GM18519 (cell line): ENCODE results near the gene KRTAP5-6.
"Not testable (repeated sequence)": the region's sequence is repeated elsewhere in the genome, so short reads cannot be mapped to it uniquely, and the experiment has no call there.

ENCODE experiments used
- ATAC-seq: cut with Tn5 transposase; IDR thresholded peaks from one replicate; pipeline ENCODE4 v1.9.1; 2021; ENCODE audit warnings: mild to moderate bottlenecking, moderate library complexity; ENCODE audit not compliant: unreplicated experiment, low FRiP score

The KRTAP5-6 gene

DNA sequence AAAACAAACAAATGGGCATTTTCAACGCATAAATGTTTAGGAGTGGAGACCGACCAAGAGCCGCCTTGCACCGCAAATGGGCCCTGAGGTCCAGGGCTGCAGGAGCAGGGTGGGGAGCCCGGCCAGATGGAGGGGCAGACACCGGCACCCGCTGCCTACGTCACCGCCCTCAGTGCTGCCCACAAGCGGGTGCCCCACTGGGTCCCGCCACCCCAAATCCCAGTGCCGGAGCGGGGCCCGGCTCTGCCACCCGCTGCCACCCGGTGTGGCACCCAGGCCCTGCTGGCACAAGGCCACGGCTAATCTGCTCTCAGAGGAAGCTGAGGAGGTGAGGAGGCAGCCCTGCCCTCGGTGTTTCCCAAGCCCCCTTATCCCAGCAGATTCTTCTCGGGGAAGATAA, 13.8 kb upstream of the KRTAP5-6 start:
- ATAC-seq: not testable (repeated sequence)

DNA sequence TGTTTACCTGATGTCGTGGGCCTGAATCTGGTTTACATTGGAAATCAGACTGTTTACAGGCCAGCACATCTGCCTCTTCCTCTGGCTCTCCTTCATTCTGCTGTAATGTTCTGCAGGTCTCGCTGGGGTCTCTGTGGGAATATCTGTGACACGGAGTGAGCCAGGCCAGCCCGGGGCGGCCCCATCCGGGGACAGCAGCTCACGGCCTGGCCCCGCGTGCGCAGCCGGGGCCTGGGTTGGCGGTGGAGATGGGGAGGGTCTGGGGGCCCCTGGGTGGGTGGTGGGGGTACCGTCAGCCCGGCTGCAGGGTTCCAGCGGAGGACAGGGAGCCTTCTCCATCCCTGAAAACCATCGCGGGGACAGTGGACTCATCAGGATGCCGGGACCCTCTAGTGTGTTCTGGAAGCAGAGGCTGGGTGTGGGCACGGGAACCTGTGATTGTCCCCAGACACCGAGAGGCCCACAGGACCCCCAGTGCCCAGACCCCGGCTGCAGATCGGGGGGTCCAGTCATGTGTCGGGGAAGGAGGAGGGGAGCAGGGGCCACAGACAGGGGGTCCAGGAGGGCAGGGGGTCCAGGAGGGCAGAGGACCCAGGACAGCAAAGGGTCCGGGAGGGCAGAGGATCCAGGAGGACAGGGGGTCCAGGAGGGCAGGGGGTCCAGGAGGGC, 13.0 kb upstream of the KRTAP5-6 start:
- ATAC-seq: not testable (repeated sequence)

DNA sequence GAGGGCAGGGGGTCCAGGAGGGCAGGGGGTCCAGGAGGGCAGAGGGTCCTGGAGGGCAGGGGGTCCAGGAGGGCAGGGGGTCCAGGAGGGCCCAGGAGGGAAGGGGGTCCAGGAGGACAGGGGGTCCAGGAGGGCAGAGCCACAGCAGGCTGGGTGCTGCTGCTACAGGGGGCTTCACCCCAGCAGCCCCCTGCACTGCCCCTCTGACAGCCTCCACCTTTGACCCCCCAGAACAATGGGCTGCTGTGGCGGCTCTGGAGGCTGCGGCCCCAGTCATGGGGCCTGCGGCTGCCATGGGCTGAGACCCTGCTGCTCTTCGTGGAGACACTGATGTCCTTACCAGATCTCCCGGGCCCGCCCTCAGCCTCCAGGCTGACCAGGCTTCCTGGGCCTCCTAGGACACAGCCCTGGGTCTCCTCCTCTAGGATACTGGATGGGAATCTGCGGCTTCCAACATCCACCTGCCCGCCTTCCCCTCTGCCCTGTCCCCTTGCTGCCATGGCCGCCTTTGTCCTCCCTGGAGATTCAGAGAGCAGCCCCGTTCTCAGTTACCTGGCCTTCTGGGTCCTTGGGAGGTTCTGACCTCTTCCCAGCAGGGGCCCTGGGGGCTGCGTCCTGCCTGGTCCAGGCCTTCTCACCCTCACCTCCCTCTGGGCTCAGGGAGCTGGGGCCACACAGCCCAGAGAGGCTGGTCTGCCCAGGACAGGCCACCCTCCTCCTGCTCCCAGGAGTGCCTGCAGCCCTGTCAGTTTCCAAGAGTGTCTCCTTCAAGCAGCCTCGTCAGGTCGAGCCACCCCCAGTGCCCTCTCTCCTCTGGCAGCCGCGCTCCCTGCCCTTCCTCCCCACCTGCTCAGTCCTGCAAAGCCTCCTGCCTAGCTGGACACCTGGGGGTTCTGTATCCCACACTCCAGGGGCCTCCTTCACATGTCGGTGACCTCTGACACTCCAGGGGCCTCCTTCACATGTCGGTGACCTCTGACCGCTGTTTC, 11.8 kb upstream of the KRTAP5-6 start:
- not testable (repeated sequence) for ATAC-seq

DNA sequence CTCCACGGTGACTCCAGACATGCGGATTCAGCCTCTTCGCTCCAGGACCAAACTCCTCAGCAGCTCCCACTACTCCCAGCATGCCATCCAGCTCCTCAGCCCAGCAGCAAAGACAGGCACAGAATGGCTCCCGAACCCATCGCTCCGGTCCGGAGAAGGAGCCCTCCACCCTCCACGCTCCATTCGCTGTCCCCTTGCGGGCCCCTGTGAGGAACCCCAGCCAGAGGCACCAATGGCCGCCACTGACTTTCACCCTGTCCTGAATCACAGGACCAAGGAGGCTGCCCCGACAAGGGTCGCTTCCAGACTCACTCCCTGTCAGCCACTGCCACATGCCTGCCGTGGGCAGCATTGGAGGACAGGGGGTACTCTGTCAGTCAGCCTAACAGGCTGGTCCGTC, 10.8 kb upstream of the KRTAP5-6 start:
- not testable (repeated sequence) for ATAC-seq

DNA sequence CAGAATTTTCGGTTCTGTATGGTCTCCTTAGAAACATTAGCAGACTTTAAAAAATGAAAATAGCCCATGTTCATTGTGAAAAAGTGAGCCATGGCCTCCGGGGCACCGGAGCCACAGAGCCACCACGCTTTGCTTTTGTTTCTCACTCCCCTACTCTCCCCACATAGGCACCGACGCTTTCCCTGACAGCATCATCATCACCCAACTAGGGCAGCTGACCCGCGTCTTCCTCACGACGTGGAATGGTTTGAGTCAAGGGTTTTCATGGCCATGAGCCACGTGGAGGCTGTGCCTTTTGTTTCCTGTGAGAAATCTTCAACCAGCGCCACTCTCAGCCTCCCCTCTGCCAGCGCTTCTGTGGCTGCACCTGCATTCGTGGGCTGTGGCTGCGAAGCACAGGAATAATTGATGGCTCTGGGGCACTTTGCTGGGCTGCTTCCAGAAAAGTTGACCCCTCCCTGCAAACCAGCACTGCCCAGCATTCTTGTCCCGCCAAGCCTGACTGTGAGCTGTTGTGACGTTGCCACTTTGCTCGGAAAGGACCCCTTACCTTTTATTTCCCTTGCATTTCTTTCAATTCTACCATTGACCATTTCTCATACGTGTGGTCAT, 8.6 kb upstream of the KRTAP5-6 start:
- ATAC-seq: not testable (repeated sequence)

DNA sequence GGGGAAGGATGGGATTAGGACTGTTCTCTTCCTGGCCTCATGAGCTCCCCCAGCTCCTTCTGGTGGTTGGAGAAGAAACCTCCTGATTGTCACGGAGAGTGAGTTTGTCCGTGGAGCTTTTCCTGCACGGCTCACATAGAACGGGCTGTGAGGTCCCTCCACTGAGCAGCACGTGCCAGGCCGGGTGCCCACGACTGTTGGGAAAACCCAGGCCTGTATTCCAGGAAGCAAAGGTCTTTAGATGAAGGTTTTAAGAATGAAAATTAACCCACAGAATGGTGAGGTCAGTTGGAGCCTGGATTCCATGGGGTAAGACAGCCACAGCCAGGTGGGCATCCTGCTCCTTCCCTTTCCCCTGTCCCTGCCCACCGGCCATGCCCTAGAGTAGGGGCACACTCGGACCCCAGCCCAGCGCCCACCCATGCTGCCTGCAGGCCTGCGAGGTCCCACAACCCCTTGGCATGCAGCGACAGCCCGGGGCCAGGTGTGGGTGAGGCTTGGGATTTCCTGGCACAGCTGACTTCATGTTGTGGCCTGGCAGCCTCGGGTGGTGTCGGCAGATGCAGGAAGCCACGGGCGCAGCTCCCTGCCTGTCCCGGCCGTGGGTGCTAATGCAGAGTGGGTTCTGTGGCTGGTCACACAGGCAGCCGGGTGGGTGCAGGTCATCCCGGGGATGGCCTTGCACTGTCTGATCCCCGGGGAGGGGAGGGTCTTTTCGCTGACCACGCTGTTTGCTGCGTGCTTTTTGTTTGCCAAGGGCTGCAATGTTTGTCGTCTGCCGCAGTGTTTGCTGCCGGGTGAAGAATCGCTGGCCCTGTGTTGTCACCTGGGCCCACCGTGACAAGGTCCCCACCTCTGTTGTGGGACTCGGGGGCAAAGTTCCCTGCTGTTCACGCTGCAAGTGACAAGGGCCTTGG, 7.5 kb upstream of the KRTAP5-6 start:
- ATAC-seq: not testable (repeated sequence)

DNA sequence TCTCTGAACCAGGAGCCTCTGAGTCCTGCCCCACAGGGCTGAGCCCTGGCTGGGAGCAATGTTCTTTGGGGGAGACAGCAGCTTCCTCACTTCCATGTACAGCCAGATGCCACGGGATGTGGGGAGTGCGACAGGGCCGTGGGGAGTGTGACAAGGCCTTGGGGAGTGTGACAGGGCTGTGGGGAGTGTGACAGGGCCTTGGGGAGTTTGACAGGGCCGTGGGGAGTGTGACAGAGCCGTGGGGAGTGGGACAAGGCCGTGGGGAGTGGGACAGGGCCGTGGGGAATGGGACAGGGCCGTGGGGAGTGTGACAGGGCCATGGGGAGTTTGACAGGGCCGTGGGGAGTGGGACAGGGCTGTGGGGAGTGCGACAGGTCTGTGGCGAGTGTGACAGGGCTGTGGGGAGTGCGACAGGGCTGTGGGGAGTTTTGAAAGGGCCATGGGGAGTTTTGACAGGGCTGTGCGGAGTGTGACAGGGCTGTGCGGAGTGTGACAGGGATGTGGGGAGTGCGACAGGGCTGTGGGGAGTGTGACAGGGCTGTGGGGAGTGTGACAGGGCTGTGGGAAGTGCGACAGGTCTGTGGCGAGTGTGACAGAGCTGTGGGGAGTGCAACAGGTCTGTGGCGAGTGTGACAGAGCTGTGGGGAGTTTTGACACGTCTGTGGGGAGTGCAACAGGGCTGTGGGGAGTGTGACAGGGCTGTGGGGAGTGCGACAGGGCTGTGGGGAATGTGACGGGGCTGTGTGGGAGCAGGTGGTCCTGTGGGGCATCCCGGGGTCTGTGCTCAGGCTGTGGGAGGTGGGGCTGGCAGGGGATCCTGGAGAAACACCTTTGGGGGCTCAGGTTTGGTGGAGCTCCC, 6.6 kb upstream of the KRTAP5-6 start:
- ATAC-seq: no peak

DNA sequence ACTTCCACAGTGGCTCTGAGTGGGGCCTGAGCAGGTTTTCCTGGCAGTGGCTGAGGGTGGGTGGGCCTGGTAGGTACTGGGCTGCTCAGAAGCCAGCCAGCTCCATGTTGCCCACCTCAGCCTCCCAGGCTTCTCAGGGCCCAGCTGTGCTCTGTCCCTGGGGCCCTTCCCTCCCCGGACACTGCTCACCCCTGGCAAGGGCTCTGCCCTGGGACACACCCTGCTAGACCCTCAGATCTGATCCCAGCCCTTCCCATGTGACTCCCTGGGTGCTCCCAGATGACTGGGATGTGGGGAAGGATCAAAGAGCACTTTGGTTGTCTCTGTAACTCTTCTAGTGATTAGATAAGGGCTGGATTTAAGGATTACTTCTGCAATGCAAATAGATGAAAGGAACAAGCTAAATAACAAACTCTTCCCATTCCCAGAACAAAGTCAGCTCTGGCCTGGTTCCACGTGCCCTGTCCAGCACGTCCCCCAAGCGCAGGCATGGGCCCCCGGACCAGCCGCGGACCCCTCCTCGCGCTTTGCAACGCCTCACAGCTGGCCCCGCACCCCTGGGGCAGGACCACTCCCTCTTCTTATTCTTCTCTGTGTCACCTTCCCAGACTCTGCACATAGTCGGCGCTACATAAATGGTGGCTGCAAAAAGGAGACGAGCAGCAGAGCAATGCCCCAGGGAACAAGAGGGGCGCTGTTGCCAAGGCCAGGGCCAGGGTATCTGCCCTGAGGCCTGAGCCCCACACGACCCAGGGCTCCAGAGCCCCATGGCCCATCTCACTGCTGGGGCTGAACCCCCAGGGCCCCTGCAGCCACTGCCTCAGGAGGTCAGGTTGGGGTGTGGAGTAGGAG, 5.7 kb upstream of the KRTAP5-6 start:
- no peak for ATAC-seq

DNA sequence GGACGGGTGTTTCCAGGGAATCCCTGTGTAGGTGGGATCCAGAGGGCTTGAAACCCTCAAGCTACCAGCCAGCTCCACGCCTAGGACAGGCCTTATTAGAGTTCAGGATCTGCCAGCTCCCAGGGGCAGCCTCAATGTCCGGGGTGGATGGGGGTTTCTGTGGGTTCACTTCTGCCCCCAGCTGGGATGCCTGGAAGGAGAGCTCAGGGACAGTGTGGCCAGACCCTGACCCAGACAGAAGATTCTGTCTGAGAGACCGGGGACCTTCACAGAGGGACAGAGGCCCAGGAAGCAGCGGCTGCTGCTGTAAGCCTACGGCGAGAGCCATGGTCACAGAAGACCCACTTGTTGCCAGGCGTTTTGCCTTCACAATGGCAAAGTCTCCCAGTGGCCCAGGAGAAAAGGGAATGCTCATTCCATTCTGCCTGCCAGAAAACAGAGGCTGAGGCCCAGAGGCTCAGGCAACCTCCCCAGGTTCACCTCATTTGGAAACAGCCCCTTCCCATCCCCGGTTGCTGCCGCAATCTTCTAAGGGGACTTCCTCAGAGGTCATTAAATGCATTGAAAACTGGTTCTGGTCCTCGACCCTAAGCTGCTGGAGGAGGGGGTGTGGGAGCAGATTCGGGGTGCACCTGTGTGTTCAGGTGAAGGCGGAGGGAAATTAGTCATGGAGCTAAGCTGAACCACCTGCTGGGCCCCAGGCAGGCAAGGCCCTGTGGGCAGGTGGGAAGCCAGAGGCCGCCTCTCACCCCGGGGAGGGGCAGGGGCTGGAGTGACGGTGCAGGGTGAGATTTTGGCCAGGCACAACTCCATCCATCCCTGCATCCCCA, 4.9 kb upstream of the KRTAP5-6 start:
- no peak for ATAC-seq

DNA sequence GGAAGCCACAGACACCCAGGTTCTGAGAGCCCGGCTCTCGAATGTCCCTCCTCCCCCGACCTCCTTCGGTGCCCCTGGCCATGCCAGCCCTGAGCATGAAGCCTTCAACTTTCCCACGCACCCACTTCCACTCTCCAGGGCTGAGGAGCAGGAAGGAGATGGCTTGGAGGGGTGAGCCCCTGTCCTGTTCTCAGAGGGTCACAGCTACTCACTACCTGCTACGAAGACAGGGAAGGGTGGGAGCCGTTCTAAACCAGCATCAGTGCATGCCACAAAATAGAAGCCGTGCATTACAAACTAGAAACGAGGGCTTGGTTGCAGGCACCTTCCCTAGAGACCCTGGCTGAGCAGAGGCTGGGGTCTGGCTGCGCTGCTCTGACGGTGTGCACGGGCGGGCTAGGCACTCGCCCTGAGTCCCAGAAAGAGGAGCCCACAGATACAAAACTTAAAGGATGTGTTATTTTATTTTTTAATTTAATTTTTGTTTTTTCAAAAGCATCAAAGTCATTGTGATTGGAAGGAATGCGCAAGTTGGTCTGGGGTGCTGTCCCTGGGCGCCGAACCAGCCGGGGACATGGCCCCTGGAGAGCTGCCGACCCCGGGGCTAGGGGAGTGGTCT, 4.2 kb upstream of the KRTAP5-6 start:
- ATAC-seq: no peak

DNA sequence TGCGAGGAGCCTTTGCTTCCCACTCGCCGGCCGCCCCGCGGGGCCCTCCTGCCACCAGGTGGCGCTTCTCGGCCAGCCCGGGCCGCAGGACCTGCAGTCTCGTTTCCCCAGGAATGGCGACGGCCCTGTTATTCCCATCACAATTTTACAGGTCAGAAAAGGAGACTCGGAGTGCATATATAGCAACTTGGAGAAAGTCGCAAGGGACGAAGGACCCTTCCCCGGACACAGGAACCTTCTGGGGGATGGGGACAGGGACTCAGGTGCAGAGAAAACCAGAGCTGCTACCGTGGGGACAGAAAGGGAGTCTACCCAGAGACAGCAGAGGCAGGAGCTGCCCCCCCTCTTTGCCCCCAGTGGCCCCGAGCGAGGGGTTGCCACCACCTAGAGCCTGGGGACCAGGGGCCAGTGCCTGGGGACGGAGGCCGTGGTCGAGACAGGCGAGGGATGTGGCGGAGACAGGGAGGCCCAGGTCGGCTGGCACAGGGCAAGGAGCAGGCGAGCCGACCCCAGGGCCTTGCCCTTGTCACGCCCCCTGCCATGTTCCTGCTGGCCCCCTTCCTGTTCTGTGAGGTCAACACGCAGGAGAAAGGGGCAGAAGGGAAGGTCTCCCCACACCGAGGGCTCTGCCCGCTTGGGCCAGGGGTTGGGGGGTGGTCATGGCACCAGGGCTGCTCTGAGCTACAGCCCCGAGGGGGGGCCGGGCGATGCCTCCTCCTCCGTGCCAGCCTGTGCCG, 3.5 kb upstream of the KRTAP5-6 start:
- ATAC-seq: no peak

DNA sequence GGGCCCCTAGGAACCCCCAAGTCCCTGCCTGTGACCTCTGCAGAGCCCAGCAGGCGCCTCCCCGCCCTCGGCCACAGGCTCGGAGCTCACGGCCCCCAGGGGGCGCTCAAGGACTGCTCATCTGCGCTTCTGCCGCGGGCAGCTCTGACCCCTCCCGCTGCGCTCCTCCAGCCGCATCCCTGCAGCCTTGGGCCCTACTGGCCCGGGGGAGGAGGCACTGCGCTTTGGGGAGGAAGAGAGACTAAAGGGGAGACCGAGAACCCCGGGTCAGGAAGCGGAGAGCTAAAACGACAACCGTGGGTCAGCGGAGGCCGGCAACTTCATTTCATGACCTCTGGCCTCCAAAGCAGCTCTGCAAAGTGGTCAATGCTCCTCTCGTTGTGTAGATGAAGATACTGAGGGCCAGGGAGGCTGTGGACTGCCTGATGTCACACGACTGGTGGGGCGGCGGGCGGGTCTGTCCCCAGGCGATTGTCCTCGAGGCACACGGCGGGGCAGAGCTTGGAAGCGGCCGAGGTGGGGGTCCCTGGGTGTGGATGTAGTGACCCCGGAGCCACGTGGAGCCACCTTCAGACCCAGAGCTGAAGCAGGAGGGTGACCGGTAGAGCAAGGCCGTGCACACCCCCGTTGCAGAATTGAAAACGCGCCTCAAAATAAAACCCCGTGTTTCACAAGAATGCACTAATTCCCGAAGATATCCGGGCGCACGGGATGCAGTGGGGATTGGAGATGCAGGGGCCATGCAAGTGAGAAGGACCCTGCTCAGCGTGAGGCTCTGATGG, 2.7 kb upstream of the KRTAP5-6 start:
- ATAC-seq: no peak

DNA sequence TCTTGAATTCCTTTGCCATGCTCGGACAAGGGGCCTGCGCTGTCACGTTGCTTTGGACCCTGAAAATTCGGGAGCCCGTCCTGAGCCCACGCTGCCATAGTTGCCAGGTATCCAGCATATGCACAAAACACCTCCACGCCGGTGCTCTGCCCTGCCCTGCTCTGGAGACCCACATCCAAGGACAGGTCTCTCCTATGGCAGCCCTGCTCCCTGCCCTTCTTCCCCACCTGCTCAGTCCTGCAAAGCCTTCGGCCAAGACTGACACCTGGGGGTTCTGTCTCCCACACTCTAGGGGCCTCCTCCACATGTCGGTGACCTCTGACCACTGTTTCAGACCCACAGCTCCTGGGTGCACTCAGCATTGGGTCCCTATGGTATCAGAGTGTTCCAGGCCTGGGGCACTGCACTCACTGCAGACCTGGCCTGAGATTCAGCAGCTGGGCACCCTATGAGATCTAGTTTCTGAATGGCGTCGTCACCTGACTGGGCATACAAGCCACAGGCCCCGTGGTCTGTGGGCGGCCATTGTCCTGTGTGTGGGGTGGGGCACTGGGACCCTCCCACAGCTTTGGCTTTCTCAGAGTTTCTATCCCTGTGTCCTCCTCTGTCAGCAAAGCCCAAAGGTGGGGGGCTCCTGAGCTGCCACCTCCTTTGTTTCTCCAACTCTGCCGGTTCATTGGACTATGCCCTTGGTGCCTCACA, 2.0 kb upstream of the KRTAP5-6 start:
- no peak for ATAC-seq

DNA sequence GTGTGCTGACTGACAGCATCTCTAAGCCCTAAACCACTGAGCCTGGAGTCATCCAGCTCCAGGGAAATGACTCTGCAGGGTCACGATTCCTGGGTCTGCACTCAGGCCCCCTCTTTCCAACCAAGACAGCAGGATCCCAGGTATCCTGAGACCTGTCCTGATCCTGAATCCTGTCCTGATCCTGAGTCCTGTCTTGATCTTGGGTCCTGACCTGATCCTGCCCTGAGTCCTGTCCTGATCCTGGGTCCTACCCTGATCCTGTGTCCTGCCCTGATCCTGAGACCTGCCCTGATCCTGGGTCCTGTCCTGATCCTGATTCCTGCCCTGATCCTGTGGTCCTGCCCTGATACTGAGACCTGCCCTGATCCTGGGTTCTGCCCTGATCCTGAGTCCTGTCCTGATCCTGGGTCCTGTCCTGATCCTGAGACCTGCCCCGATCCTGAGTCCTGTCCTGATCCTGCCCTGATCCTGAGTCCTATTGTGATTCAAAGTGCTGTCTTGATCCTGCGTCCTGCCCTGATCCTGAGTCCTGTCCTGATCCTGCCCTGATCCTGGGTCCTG, 1.4 kb upstream of the KRTAP5-6 start:
- ATAC-seq: no peak

DNA sequence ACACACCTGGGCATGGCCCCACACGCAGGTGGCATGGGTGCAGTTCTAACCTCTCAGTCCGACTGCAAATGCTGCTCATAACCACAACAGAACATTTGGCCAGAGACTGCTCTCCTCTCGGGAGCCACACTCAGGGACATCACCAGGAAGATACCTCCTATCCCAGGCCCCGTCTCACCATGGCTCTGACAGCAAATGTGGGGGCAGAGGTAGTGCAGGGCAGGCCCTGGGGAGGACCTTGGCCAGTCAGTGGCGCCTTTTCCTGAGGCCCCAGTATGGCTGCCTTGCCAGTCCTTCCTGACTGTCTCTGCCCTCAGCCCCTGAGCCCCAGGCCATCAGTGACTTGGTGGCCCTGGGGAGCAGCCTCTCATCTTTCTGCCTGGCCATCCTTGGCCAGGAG, 2.8 kb downstream of the KRTAP5-6 start:
- no peak for ATAC-seq
